LNCAP (cell line): ENCODE results near the gene ARFGAP1.

Experiments
- CTCF ChIP-seq: fragments of 450-650 bp; IDR thresholded peaks from 2 replicates; pipeline ENCODE4 v1.5.1; 2017; ENCODE audit warnings: mild to moderate bottlenecking

The ARFGAP1 gene

GRCh38 chr20:63311833-63312243, 39.2 kb downstream of the ARFGAP1 start:
- no peak for TF ChIP-seq CTCF

- TF ChIP-seq CTCF, result no peak
Measured at GRCh38 chr20:63312273-63312672, 39.7 kb downstream of the ARFGAP1 start.

- no peak for TF ChIP-seq CTCF
Measured at GRCh38 chr20:63312690-63313348, 40.2 kb downstream of the ARFGAP1 start.

GRCh38 chr20:63313349-63314014, 40.9 kb downstream of the ARFGAP1 start:
- TF ChIP-seq CTCF, result no peak

GRCh38 chr20:63314015-63314471, 41.4 kb downstream of the ARFGAP1 start:
- TF ChIP-seq CTCF, result no peak

- no peak for TF ChIP-seq CTCF
Measured at GRCh38 chr20:63314566-63315239, 42.1 kb downstream of the ARFGAP1 start.

GRCh38 chr20:63315240-63315689, 42.7 kb downstream of the ARFGAP1 start:
- TF ChIP-seq CTCF, result no peak
